ENCODE measurements around the gene CAMK2A. TPM values are rescaled to one million over a fixed set of nuclear protein-coding genes. Genes with fewer than 3 reads are reported as not detected.

Gene CAMK2A
- total RNA-seq, 1 donor from 2014 or later = not detected

- no peak overlapping the region for H3K27ac Mint-ChIP-seq (ENCODE audit: unreplicated experiment)
- no peaks in the 10 kb centered on the region for H3K9me3 Mint-ChIP-seq (ENCODE audit: low read depth)
- DNase-seq (ENCODE audit: low spot score) = peak; percentile 74
- TF ChIP-seq, protein P1, sequence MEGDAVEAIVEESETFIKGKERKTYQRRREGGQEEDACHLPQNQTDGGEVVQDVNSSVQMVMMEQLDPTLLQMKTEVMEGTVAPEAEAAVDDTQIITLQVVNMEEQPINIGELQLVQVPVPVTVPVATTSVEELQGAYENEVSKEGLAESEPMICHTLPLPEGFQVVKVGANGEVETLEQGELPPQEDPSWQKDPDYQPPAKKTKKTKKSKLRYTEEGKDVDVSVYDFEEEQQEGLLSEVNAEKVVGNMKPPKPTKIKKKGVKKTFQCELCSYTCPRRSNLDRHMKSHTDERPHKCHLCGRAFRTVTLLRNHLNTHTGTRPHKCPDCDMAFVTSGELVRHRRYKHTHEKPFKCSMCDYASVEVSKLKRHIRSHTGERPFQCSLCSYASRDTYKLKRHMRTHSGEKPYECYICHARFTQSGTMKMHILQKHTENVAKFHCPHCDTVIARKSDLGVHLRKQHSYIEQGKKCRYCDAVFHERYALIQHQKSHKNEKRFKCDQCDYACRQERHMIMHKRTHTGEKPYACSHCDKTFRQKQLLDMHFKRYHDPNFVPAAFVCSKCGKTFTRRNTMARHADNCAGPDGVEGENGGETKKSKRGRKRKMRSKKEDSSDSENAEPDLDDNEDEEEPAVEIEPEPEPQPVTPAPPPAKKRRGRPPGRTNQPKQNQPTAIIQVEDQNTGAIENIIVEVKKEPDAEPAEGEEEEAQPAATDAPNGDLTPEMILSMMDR (IDR thresholded peaks at IDR 0.05) = no peak
- peaks cover 2% of the 10 kb centered on the region for H3K36me3 Mint-ChIP-seq (ENCODE audit: low read depth)
- no peak overlapping the region for H3K4me3 Mint-ChIP-seq (ENCODE audit: unreplicated experiment)
- peaks cover 7% of the 10 kb centered on the region for H3K4me1 Mint-ChIP-seq (ENCODE audit: low read depth)
- peaks cover 3% of the 10 kb centered on the region for H3K27me3 Mint-ChIP-seq (ENCODE audit: low read depth)
These were observed 41.8 kb downstream of the CAMK2A start for GRCh38 chr5:150247726-150248125.

- Mint-ChIP-seq H3K4me3 (ENCODE audit: unreplicated experiment) (no peak overlapping the region), H3K9me3 (ENCODE audit: low read depth) (no peaks in the 10 kb centered on the region), H3K27me3 (ENCODE audit: low read depth) (peaks cover 4% of the 10 kb centered on the region), H3K36me3 (ENCODE audit: low read depth) (peaks cover 2% of the 10 kb centered on the region), H3K27ac (ENCODE audit: unreplicated experiment) (no peak overlapping the region), H3K4me1 (ENCODE audit: low read depth) (peaks cover 7% of the 10 kb centered on the region)
- DNase-seq (ENCODE audit: low spot score) = peak; percentile 84
- TF ChIP-seq, protein P1 (IDR thresholded peaks at IDR 0.05) = no peak
These were observed 42.7 kb downstream of the CAMK2A start for GRCh38 chr5:150246835-150247234.

DNA sequence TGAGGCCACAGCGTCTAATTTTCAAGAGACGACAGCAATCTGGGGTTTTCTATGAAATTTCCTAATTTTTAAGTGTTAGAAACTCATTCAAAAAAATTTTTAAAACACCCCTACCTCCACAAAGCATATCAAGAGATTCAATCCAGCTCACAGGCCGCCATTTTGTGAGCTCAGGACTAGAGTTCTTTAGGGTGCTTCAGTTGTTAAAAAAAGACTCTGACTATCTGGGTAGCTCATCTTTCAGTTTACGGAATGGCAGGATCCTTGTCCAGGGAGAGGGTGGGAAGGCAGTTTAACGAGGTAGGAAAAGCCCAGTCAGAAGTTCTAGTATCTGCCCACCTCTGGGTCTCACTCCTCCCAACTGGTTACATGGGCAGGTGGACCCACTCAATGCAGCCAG is 43.1 kb downstream of the CAMK2A start:
- H3K9me3 Mint-ChIP-seq (ENCODE audit: low read depth) = no peaks in the 10 kb centered on the region
- peaks cover 7% of the 10 kb centered on the region for H3K4me1 Mint-ChIP-seq (ENCODE audit: low read depth)
- H3K36me3 Mint-ChIP-seq (ENCODE audit: low read depth) = peaks cover 2% of the 10 kb centered on the region
- no peak overlapping the region for H3K27ac Mint-ChIP-seq (ENCODE audit: unreplicated experiment)
- TF ChIP-seq, protein P1 (IDR thresholded peaks at IDR 0.05) = no peak
- peaks cover 7% of the 10 kb centered on the region for H3K27me3 Mint-ChIP-seq (ENCODE audit: low read depth)
- H3K4me3 Mint-ChIP-seq (ENCODE audit: unreplicated experiment) = no peak overlapping the region
- no peak for DNase-seq (ENCODE audit: low spot score)

DNA sequence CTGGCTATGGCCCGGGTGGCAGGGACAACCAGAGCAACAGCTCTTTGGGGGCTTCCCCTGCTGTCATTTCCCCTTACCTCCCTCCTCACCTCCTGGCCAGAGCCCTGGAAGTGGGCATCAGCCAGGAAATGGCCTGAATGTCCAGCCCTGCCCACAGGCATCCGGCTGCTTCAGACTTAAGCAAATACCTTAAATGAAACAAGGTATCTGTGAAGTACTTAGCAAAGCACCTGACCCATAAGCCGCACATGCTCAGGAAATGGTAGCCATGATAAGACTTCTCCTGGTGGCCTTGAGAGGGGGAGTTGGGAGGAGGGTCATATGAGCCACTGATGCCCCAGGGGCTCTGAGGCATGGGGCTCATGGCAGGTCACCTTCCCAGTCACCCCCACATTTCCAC is 43.8 kb downstream of the CAMK2A start:
- H3K4me1 Mint-ChIP-seq (ENCODE audit: low read depth) = peaks cover 7% of the 10 kb centered on the region
- H3K9me3 Mint-ChIP-seq (ENCODE audit: low read depth) = no peaks in the 10 kb centered on the region
- H3K4me3 Mint-ChIP-seq (ENCODE audit: unreplicated experiment) = no peak overlapping the region
- H3K27me3 Mint-ChIP-seq (ENCODE audit: low read depth) = peaks cover 8% of the 10 kb centered on the region
- DNase-seq (ENCODE audit: low spot score) = no peak
- H3K36me3 Mint-ChIP-seq (ENCODE audit: low read depth) = peaks cover 2% of the 10 kb centered on the region
- TF ChIP-seq, protein P1 (IDR thresholded peaks at IDR 0.05) = no peak
- H3K27ac Mint-ChIP-seq (ENCODE audit: unreplicated experiment) = no peak overlapping the region

GRCh38 chr5:150245111-150245789 is 44.3 kb downstream of the CAMK2A start:
- Mint-ChIP-seq H3K36me3 (ENCODE audit: low read depth) (peaks cover 2% of the 10 kb centered on the region), H3K4me3 (ENCODE audit: unreplicated experiment) (no peak overlapping the region), H3K4me1 (ENCODE audit: low read depth) (peaks cover 7% of the 10 kb centered on the region), H3K27ac (ENCODE audit: unreplicated experiment) (no peak overlapping the region), H3K9me3 (ENCODE audit: low read depth) (no peaks in the 10 kb centered on the region), H3K27me3 (ENCODE audit: low read depth) (peaks cover 8% of the 10 kb centered on the region)
- no peak for DNase-seq (ENCODE audit: low spot score)
- TF ChIP-seq, protein P1 (IDR thresholded peaks at IDR 0.05) = no peak

Measured in chondrocyte (in vitro differentiated cells).